Lower leg skin (tissue), 4 donors: ENCODE measurements around the gene SPDYC. TPM values are rescaled to one million over a fixed set of nuclear protein-coding genes. Genes with fewer than 3 reads are reported as not detected.

Experiments used
- DNase-seq, 2 donors: peaks; one replicate each; pipeline ENCODE4 v3.0.0-alpha.2; 2019; ENCODE audit warnings: low spot score in 2 of 2
- H3K4me3 ChIP-seq: fragments of 200-600 bp; sonication (generic); 2 replicates; pipeline ENCODE4 v1.5.1; 2017; ENCODE audit warnings: mild to moderate bottlenecking, low read depth; ENCODE audit not compliant: poor library complexity, severe bottlenecking
- POLR2A ChIP-seq, 2 donors: fragments of 450-650 bp; IDR thresholded peaks; one replicate each; pipeline ENCODE4 v1.6.1; 2016 to 2017; ENCODE audit warnings: antibody characterized with exemption in 2 of 2, mild to moderate bottlenecking in 1 of 2, moderate library complexity in 1 of 2
- WGBS, 2 donors: methylation state at CpG; one replicate each; pipeline ENCODE4 v1.1.5; 2018; 5-methylcytosine and 5-hydroxymethylcytosine counted together
- intact Hi-C: fragments of 100-400 bp; cut with DNase I; formaldehyde crosslinking; loops from one replicate; pipeline ENCODE4 v1.15.0; 2023; ENCODE audit warnings: low total_unique reads
- total RNA-seq, 4 donors: library from RNA; depleted of rRNA; stranded (reverse); fragments of >200 nt; gene quantifications; one replicate each; pipeline ENCODE4 v1.1.0, GENCODE V29; 2016
- TF ChIP-seq, protein P1 (sequence below), 3 donors: fragments of 450-650 bp; IDR thresholded peaks; one replicate each; pipeline ENCODE4 v1.5.1; 2016; ENCODE audit warnings: antibody characterized with exemption in 3 of 3, mild to moderate bottlenecking in 3 of 3, moderate library complexity in 2 of 3

The SPDYC gene
- total RNA-seq, 4 donors from 2014 or later = not detected

DNA sequence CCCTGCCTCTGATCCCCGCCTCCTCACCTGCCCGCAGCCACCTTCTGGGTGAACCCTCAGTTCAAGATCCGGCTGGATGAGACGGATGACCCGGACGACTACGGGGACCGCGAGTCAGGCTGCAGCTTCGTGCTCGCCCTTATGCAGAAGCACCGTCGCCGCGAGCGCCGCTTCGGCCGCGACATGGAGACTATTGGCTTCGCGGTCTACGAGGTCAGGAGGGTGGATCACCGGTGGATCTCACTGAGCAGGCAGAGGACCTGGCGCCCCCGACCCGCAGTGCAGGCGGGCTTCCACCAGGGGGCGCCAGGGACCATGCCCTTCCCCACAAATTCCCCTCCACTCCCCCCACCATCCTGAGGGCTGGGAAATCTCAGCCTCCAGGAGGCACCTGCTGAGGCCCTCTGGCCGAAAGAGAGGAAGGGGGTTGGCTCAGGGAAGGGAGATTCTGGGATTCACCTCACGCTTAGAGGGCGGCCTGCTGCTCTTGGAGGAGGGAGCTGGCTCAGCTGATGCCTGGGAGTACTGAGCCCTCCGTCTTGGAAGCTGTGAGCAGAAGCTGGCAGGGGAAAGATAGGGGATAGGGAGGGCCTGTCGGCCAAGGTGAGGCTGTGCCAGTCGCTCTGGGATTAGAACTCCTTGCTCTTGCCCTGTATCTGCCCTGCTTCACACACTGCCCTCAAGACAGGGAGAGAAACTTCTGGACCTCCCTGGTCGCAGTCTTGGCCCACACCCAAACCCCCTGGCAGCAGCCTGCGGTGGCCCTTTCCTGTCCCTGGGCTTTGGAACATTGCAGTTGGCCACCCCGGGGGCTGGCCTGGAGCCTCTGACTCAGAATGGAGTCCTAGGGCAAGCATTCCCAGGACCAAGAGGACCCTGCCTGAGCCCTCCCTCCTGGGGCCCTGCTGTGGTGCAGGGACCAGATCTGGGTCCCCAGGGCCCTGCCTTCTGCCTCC, 34.9 kb downstream of the SPDYC start:
- WGBS, 2 donors = 68 to 71% methylated on average over 31 to 38 of the region's 38 CpGs
- no peak overlapping the region for H3K4me3 ChIP-seq
- intact Hi-C loops = no loop called here
- DNase-seq = peak in 1 of 2 donors; percentile 79
- no peak for TF ChIP-seq POLR2A (IDR thresholded peaks at IDR 0.05)
- TF ChIP-seq, protein P1, sequence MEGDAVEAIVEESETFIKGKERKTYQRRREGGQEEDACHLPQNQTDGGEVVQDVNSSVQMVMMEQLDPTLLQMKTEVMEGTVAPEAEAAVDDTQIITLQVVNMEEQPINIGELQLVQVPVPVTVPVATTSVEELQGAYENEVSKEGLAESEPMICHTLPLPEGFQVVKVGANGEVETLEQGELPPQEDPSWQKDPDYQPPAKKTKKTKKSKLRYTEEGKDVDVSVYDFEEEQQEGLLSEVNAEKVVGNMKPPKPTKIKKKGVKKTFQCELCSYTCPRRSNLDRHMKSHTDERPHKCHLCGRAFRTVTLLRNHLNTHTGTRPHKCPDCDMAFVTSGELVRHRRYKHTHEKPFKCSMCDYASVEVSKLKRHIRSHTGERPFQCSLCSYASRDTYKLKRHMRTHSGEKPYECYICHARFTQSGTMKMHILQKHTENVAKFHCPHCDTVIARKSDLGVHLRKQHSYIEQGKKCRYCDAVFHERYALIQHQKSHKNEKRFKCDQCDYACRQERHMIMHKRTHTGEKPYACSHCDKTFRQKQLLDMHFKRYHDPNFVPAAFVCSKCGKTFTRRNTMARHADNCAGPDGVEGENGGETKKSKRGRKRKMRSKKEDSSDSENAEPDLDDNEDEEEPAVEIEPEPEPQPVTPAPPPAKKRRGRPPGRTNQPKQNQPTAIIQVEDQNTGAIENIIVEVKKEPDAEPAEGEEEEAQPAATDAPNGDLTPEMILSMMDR (IDR thresholded peaks at IDR 0.05) = peak in 1 of 3 donors; percentile 35

DNA sequence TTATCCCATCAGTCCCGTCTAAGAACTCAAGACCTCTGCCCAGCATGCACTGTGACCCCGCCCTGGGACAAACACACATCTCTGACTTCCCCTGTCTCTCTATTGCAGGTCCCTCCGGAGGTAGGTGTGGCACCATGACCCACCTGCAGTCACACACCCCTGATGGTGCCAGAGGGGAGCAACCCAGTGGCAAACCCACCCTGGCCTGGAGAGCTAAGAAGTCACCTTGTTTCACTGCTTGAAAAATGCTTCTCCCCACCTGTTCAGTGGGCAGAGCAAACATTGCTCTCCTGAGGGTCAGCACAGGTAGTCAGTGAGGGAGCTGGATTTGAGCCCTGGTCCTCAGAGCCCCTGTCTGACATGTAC, 35.6 kb downstream of the SPDYC start:
- 75 to 80% methylated on average over 3 of the region's 3 CpGs for WGBS, 2 donors
- intact Hi-C loops = no loop called here
- TF ChIP-seq POLR2A (IDR thresholded peaks at IDR 0.05) = no peak
- TF ChIP-seq, protein P1 (IDR thresholded peaks at IDR 0.05) = no peak

GRCh38 chr11:65206441-65206841, 36.4 kb downstream of the SPDYC start:
- DNase-seq = peak in 1 of 2 donors; percentile 80
- WGBS, 2 donors = 90 to 91% methylated on average over 17 of the region's 17 CpGs
- intact Hi-C loops = no loop called here
- TF ChIP-seq, protein P1 (IDR thresholded peaks at IDR 0.05) = no peak
- TF ChIP-seq POLR2A (IDR thresholded peaks at IDR 0.05) = no peak
- no peak overlapping the region for H3K4me3 ChIP-seq

More for the DNA sequence above, 35.6 kb downstream of the SPDYC start:
- H3K4me3 ChIP-seq = no peak overlapping the region
- no peak for DNase-seq

GRCh38 chr11:65206901-65207300, 36.9 kb downstream of the SPDYC start:
- WGBS, 2 donors = 80 to 87% methylated on average over 7 of the region's 7 CpGs
- no peak for DNase-seq
- TF ChIP-seq, protein P1 (IDR thresholded peaks at IDR 0.05) = no peak
- TF ChIP-seq POLR2A (IDR thresholded peaks at IDR 0.05) = no peak

GRCh38 chr11:65207918-65208784, 38.1 kb downstream of the SPDYC start:
- no peak overlapping the region for H3K4me3 ChIP-seq
- TF ChIP-seq POLR2A (IDR thresholded peaks at IDR 0.05) = no peak
- TF ChIP-seq, protein P1 (IDR thresholded peaks at IDR 0.05) = no peak
- intact Hi-C loops = no loop called here
- peak in 1 of 2 donors; percentile 74 for DNase-seq
- 88 to 89% methylated on average over 16 of the region's 16 CpGs for WGBS, 2 donors

More at GRCh38 chr11:65206901-65207300, 36.9 kb downstream of the SPDYC start:
- H3K4me3 ChIP-seq = no peak overlapping the region
- intact Hi-C loops = no loop called here
